Hepatocyte (in vitro differentiated cells): ENCODE results near the gene CCDC89. TPM values are rescaled to one million over a fixed set of nuclear protein-coding genes. Genes with fewer than 3 reads are reported as not detected.

Source experiments
- DNase-seq: peaks from one replicate; pipeline ENCODE4 v3.0.0-alpha.2; 2016; ENCODE audit warnings: low spot score
- H2AFZ ChIP-seq: fragments of 200-600 bp; sonication (generic); 2 replicates; pipeline ENCODE4 v1.6.0; 2016; ENCODE audit warnings: antibody characterized with exemption, mild to moderate bottlenecking
- H3K27ac ChIP-seq: fragments of 200-600 bp; sonication (generic); 2 replicates; pipeline ENCODE4 v1.5.1; 2016; ENCODE audit warnings: mild to moderate bottlenecking
- H3K27me3 ChIP-seq: fragments of 200-600 bp; sonication (generic); 2 replicates; pipeline ENCODE4 v1.6.1; 2016
- H3K36me3 ChIP-seq: fragments of 200-600 bp; sonication (generic); replicated peaks from 2 replicates; pipeline ENCODE4 v1.5.1; 2016; ENCODE audit warnings: low read depth; ENCODE audit not compliant: insufficient read depth
- H3K4me1 ChIP-seq: fragments of 200-600 bp; sonication (generic); 2 replicates; pipeline ENCODE4 v1.5.1; 2016; ENCODE audit warnings: mild to moderate bottlenecking, moderate library complexity; ENCODE audit not compliant: insufficient read depth
- H3K4me2 ChIP-seq: fragments of 200-600 bp; sonication (generic); 2 replicates; pipeline ENCODE4 v1.6.0; 2016
- H3K4me3 ChIP-seq: fragments of 200-600 bp; sonication (generic); 2 replicates; pipeline ENCODE4 v1.5.1; 2016; ENCODE audit warnings: mild to moderate bottlenecking
- H3K79me2 ChIP-seq: fragments of 200-600 bp; sonication (generic); 2 replicates; pipeline ENCODE4 v1.6.0; 2017; ENCODE audit warnings: mild to moderate bottlenecking
- H3K9me2 ChIP-seq: fragments of 200-600 bp; sonication (generic); replicated peaks from 2 replicates; pipeline ENCODE4 v1.6.0; 2017; ENCODE audit warnings: mild to moderate bottlenecking; ENCODE audit not compliant: insufficient read depth
- H3K9me3 ChIP-seq: fragments of 200-600 bp; sonication (generic); 2 replicates; pipeline ENCODE4 v1.5.1; 2016; ENCODE audit warnings: low read depth, mild to moderate bottlenecking
- H4K20me1 ChIP-seq: fragments of 200-600 bp; sonication (generic); 2 replicates; pipeline ENCODE4 v1.6.0; 2016; ENCODE audit warnings: mild to moderate bottlenecking; ENCODE audit not compliant: insufficient read depth, poor library complexity, severe bottlenecking
- CTCF ChIP-seq: fragments of 200-600 bp; sonication (generic); IDR thresholded peaks from 2 replicates; pipeline ENCODE4 v1.5.1; 2016; ENCODE audit warnings: antibody characterized with exemption, mild to moderate bottlenecking; ENCODE audit not compliant: poor library complexity
- EZH2 ChIP-seq: fragments of 200-600 bp; sonication (generic); IDR thresholded peaks from 2 replicates; pipeline ENCODE4 v1.6.1; 2016; ENCODE audit warnings: antibody characterized with exemption, mild to moderate bottlenecking, borderline replicate concordance
- EZH2phosphoT487 ChIP-seq: fragments of 200-600 bp; sonication (generic); IDR thresholded peaks from one replicate; pipeline ENCODE4 v1.6.1; 2018; ENCODE audit warnings: antibody characterized with exemption, mild to moderate bottlenecking, low read depth, moderate library complexity; ENCODE audit not compliant: unreplicated experiment, severe bottlenecking
- WGBS: methylation state at CpG from one replicate; pipeline ENCODE4 v1.1.6; 2016; ENCODE audit warnings: low lambda C conversion rate; ENCODE audit errors: missing lambda C conversion rate; 5-methylcytosine and 5-hydroxymethylcytosine counted together
- polyA plus RNA-seq: library from polyadenylated mRNA; unstranded; fragments of >200 nt; fragmentation: Nextera tagmentation; extraction: Ambion mirVana; gene quantifications from 2 replicates; pipeline ENCODE4 v1.2.1, GENCODE V29; 2016
- total RNA-seq: library from RNA; depleted of rRNA; stranded (reverse); fragments of >200 nt; gene quantifications from 2 replicates; pipeline ENCODE4 v1.2.3, GENCODE V29; 2014

CCDC89 gene
- total and polyA plus RNA-seq, 2 experiments from 2014 or later = 0.75 to 0.83 TPM

- no peaks in the 10 kb centered on the region for H3K27me3 ChIP-seq
- H3K27ac ChIP-seq = no peak overlapping the region
- H3K4me1 ChIP-seq = no peaks in the 10 kb centered on the region
- no peak for DNase-seq
- no peak overlapping the region for H3K4me3 ChIP-seq
- H3K9me3 ChIP-seq = no peaks in the 10 kb centered on the region
- no peaks in the 10 kb centered on the region for H3K36me3 ChIP-seq
- TF ChIP-seq EZH2 (no peak), EZH2phosphoT487 (no peak), CTCF (no peak)
- H2AFZ ChIP-seq = no peak overlapping the region
- no peaks in the 10 kb centered on the region for H3K9me2 ChIP-seq
- WGBS = 80% methylated on average over 3 of the region's 3 CpGs
- no peak overlapping the region for H3K4me2 ChIP-seq
- H4K20me1 ChIP-seq = peaks cover 8% of the 10 kb centered on the region
- H3K79me2 ChIP-seq = peaks cover 39% of the 10 kb centered on the region
These were observed 33.1 kb downstream of the CCDC89 start for GRCh38 chr11:85652786-85653447.

GRCh38 chr11:85651118-85651517, 34.9 kb downstream of the CCDC89 start:
- Histone ChIP-seq H3K79me2 (peaks cover 22% of the 10 kb centered on the region), H3K9me3 (no peaks in the 10 kb centered on the region), H3K4me3 (no peak overlapping the region), H4K20me1 (no peaks in the 10 kb centered on the region), H3K27me3 (no peaks in the 10 kb centered on the region), H3K9me2 (no peaks in the 10 kb centered on the region), H3K4me1 (peaks cover 6% of the 10 kb centered on the region), H3K4me2 (no peak overlapping the region), H2AFZ (no peak overlapping the region), H3K36me3 (no peaks in the 10 kb centered on the region), H3K27ac (no peak overlapping the region)
- WGBS = 88% methylated on average over 1 of the region's 1 CpG
- TF ChIP-seq CTCF (no peak), EZH2phosphoT487 (no peak), EZH2 (no peak)
- no peak for DNase-seq

- 1% methylated on average over 33 of the region's 33 CpGs for WGBS
These were observed 38.2 kb downstream of the CCDC89 start, which contains the start of gene TMEM126A for GRCh38 chr11:85647604-85648299. Gene TMEM126A, plus strand, starts transcription at chr11:85647967. Its CDS starts 2,289 bp downstream, at chr11:85650256.

More at GRCh38 chr11:85647604-85648299, 38.2 kb downstream of the CCDC89 start, which contains the start of gene TMEM126A:
- H3K9me2 ChIP-seq = no peaks in the 10 kb centered on the region
- H3K36me3 ChIP-seq = no peaks in the 10 kb centered on the region
- H4K20me1 ChIP-seq = no peaks in the 10 kb centered on the region
- peaks cover 6% of the 10 kb centered on the region for H3K4me1 ChIP-seq
- H3K27me3 ChIP-seq = peaks cover 3% of the 10 kb centered on the region
- no peaks in the 10 kb centered on the region for H3K9me3 ChIP-seq
- H3K4me2 ChIP-seq = peak within 1 kb of the TSS; percentile 85
- peak; percentile 94 for DNase-seq
- peak within 1 kb of the TSS; percentile 86 for H3K27ac ChIP-seq
- peaks cover 22% of the 10 kb centered on the region for H3K79me2 ChIP-seq
- H3K4me3 ChIP-seq = peak within 1 kb of the TSS; percentile 48
- TF ChIP-seq CTCF (no peak), EZH2phosphoT487 (no peak), EZH2 (no peak)
- H2AFZ ChIP-seq = peak within 1 kb of the TSS; percentile 54
